Spleen (tissue), 11 donors: ENCODE data around the gene SDC3. TPM values are rescaled to one million over a fixed set of nuclear protein-coding genes. Genes with fewer than 3 reads are reported as not detected.

ENCODE experiments used
- DNase-seq: peaks from one replicate; pipeline ENCODE4 v3.0.0-alpha.2; 2020
- H3K27ac ChIP-seq, 8 donors: fragments of 200-600 bp; sonication (generic) in 7 of 8; 1 replicate in 4 of 8; 2 replicates in 4 of 8; pipeline versions ENCODE4 v1.5.0 to v1.8.0; 2016 to 2021; ENCODE audit warnings: inconsistent platforms in 4 of 8, mild to moderate bottlenecking in 4 of 8, moderate library complexity in 1 of 8
- H3K27me3 ChIP-seq, 7 donors: fragments of 200-600 bp; sonication (generic) in 6 of 7; replicated peaks in 1 of 7; 1 replicate in 4 of 7; 2 replicates in 3 of 7; pipeline versions ENCODE4 v1.5.0 to v1.8.0; 2016 to 2021; ENCODE audit warnings: inconsistent platforms in 3 of 7, mild to moderate bottlenecking in 1 of 7
- H3K36me3 ChIP-seq, 6 donors: fragments of 200-600 bp; sonication (generic) in 5 of 6; 1 replicate in 4 of 6; 2 replicates in 2 of 6; pipeline versions ENCODE4 v1.5.0 to v1.8.0; 2016 to 2021; ENCODE audit warnings: inconsistent platforms in 2 of 6
- H3K4me1 ChIP-seq, 6 donors: fragments of 200-600 bp; sonication (generic) in 5 of 6; 1 replicate in 3 of 6; 2 replicates in 3 of 6; pipeline versions ENCODE4 v1.5.0 to v1.8.0; 2016 to 2021; ENCODE audit warnings: inconsistent platforms in 3 of 6
- H3K4me3 ChIP-seq, 8 donors: fragments of 200-600 bp; sonication (generic) in 7 of 8; 1 replicate in 4 of 8; 2 replicates in 4 of 8; pipeline versions ENCODE4 v1.5.0 to v1.8.0; 2016 to 2021; ENCODE audit warnings: inconsistent platforms in 4 of 8, mild to moderate bottlenecking in 4 of 8, moderate library complexity in 2 of 8
- H3K9me3 ChIP-seq, 8 donors: fragments of 200-600 bp; sonication (generic) in 7 of 8; 1 replicate in 4 of 8; 2 replicates in 4 of 8; pipeline versions ENCODE4 v1.5.0 to v1.8.0; 2016 to 2021; ENCODE audit warnings: inconsistent platforms in 4 of 8
- CTCF ChIP-seq, 11 experiments: fragments of 200-600 bp in 7 of 11; fragments of 450-650 bp in 4 of 11; sonication (generic) in 4 of 11; IDR thresholded peaks in 8 of 11; conservative IDR thresholded peaks in 3 of 11; 1 replicate in 7 of 11; 2 replicates in 4 of 11; pipeline versions ENCODE4 v1.4.0 to v1.8.0; 2016 to 2021; ENCODE audit warnings: antibody characterized with exemption in 11 of 11, inconsistent platforms in 4 of 11, mild to moderate bottlenecking in 1 of 11
- POLR2A ChIP-seq, 3 donors: fragments of 450-650 bp; IDR thresholded peaks; one replicate each; pipeline ENCODE4 v1.5.1; 2017; ENCODE audit warnings: antibody characterized with exemption in 3 of 3, mild to moderate bottlenecking in 1 of 3
- POLR2AphosphoS5 ChIP-seq, 3 donors: sonication (generic); formaldehyde crosslinking; IDR thresholded peaks; one replicate each; pipeline ENCODE4 v1.5.1; 2017; ENCODE audit warnings: antibody characterized with exemption in 3 of 3
- WGBS, 5 donors: extraction: QIAGEN DNeasy Blood & Tissue Kit in 3 of 5; methylation state at CpG; one replicate each; pipeline versions ENCODE4 v1.1.5 to v1.1.7; 2013 to 2018; 5-methylcytosine and 5-hydroxymethylcytosine counted together
- intact Hi-C: fragments of 100-400 bp; cut with DNase I; formaldehyde crosslinking; loops from one replicate; pipeline ENCODE4 v1.15.0; 2023; ENCODE audit warnings: low total_unique reads
- polyA plus RNA-seq, 3 donors: library from polyadenylated mRNA; stranded (reverse); fragments of 200-250 nt; gene quantifications; one replicate each; pipeline ENCODE4 v1.2.1, GENCODE V29; 2013
- total RNA-seq, 7 donors: library from RNA; depleted of rRNA in 3 of 7; stranded (reverse); fragments of >200 nt in 3 of 7; fragmentation: NEBNext Ultra II Directional in 4 of 7; extraction: Animal tissue kit (Norgen Biotek cat#: 25700) in 4 of 7; gene quantifications; one replicate each; pipeline versions ENCODE4 v1.1.0 to v1.2.1, GENCODE V29; 2016 to 2021
- donor health status: healthy with polysubstance abuse.
- donor health status: DM: no; HTN: no; CAD: no; lungs with moderate emphysema.
- donor health status: DM: no; HTN: no; CAD: no.
- donor health status: Bipolar disorder and iron deficiency.
- donor health status: healthy.
- donor health status: DM: no; HTN: no; CAD: no.
- donor health status: DM: yes; HTN: yes; CAD: no.

SDC3 gene
- total and polyA plus RNA-seq, 10 donors: 8.0 to 347 (median 159) TPM

- intact Hi-C loops: no loop called here
- TF ChIP-seq POLR2AphosphoS5 (IDR thresholded peaks at IDR 0.05): no peak
- no peak for TF ChIP-seq POLR2A (IDR thresholded peaks at IDR 0.05)
- no peak for TF ChIP-seq CTCF (IDR thresholded peaks at IDR 0.05 in 8 of 11, conservative IDR thresholded peaks at IDR 0.05 in 3 of 11)
- H3K4me1 ChIP-seq: peaks cover 6 to 73% (median 34%) of the 10 kb centered on the region in 6 donors
- 57 to 69% (median 62%) methylated on average over 10 of the region's 10 CpGs for WGBS, 5 donors
- peak overlapping the region in 2 of 8 donors; percentile 40 to 62 for H3K27ac ChIP-seq
- no peaks in the 10 kb centered on the region for H3K36me3 ChIP-seq
- no peaks in the 10 kb centered on the region for H3K9me3 ChIP-seq
- H3K27me3 ChIP-seq: peaks cover 0 to 87% (median 0%) of the 10 kb centered on the region in 7 donors
- DNase-seq: no peak
- no peak overlapping the region for H3K4me3 ChIP-seq
Observed at GRCh38 chr1:30845237-30845903, 63.2 kb downstream of the SDC3 start.

GRCh38 chr1:30844631-30845030 lies 63.9 kb downstream of the SDC3 start:
- no peak for DNase-seq
- Histone ChIP-seq H3K4me3 (no peak overlapping the region), H3K27me3 (peaks cover 0 to 80% (median 0%) of the 10 kb centered on the region in 7 donors), H3K9me3 (no peaks in the 10 kb centered on the region), H3K36me3 (no peaks in the 10 kb centered on the region), H3K4me1 (peaks cover 7 to 74% (median 34%) of the 10 kb centered on the region in 6 donors), H3K27ac (peak overlapping the region in 5 of 8 donors; percentile 33 to 62 (median 40))
- WGBS, 5 donors: 41 to 48% (median 43%) methylated on average over 5 of the region's 5 CpGs
- TF ChIP-seq POLR2A (IDR thresholded peaks at IDR 0.05) (no peak), CTCF (IDR thresholded peaks at IDR 0.05 in 8 of 11, conservative IDR thresholded peaks at IDR 0.05 in 3 of 11) (no peak), POLR2AphosphoS5 (IDR thresholded peaks at IDR 0.05) (no peak)
- intact Hi-C loops: no loop called here

GRCh38 chr1:30842697-30843354 lies 65.7 kb downstream of the SDC3 start:
- no peak for TF ChIP-seq CTCF (IDR thresholded peaks at IDR 0.05 in 8 of 11, conservative IDR thresholded peaks at IDR 0.05 in 3 of 11)
- peak in 1 of 3 donors; percentile 50 for TF ChIP-seq POLR2AphosphoS5 (IDR thresholded peaks at IDR 0.05)
- H3K9me3 ChIP-seq: no peaks in the 10 kb centered on the region
- no peaks in the 10 kb centered on the region for H3K36me3 ChIP-seq
- intact Hi-C loops: no loop called here
- DNase-seq: no peak
- H3K4me1 ChIP-seq: peaks cover 7 to 73% (median 30%) of the 10 kb centered on the region in 6 donors
- H3K4me3 ChIP-seq: no peak overlapping the region
- 51 to 61% (median 57%) methylated on average over 7 of the region's 7 CpGs for WGBS, 5 donors
- no peak overlapping the region for H3K27ac ChIP-seq
- peaks cover 0 to 78% (median 0%) of the 10 kb centered on the region in 7 donors for H3K27me3 ChIP-seq

GRCh38 chr1:30840904-30841598 lies 67.5 kb downstream of the SDC3 start:
- WGBS, 5 donors: 10 to 19% (median 13%) methylated on average over 9 to 10 of the region's 10 CpGs

More at GRCh38 chr1:30840904-30841598, 67.5 kb downstream of the SDC3 start:
- intact Hi-C loops: no loop called here
- H3K36me3 ChIP-seq: no peaks in the 10 kb centered on the region
- H3K27me3 ChIP-seq: peaks cover 0 to 64% (median 0%) of the 10 kb centered on the region in 7 donors
- no peak overlapping the region for H3K27ac ChIP-seq
- H3K4me1 ChIP-seq: peaks cover 7 to 58% (median 20%) of the 10 kb centered on the region in 6 donors
- DNase-seq: no peak
- TF ChIP-seq CTCF (IDR thresholded peaks at IDR 0.05 in 8 of 11, conservative IDR thresholded peaks at IDR 0.05 in 3 of 11) (no peak), POLR2AphosphoS5 (IDR thresholded peaks at IDR 0.05) (peak; percentile 15 to 73 (median 69))
- H3K4me3 ChIP-seq: no peak overlapping the region
- H3K9me3 ChIP-seq: no peaks in the 10 kb centered on the region
